HG02798 (cell line): Measurements from ENCODE around the gene FAIM.
"Not testable (repeated sequence)": the region's sequence is repeated elsewhere in the genome, so short reads cannot be mapped to it uniquely, and the experiment has no call there.

Source experiments
- ATAC-seq: cut with Tn5 transposase; IDR thresholded peaks from one replicate; pipeline ENCODE4 v1.9.1; 2021; ENCODE audit warnings: mild to moderate bottlenecking; ENCODE audit not compliant: unreplicated experiment, poor library complexity

The FAIM gene, protein sequence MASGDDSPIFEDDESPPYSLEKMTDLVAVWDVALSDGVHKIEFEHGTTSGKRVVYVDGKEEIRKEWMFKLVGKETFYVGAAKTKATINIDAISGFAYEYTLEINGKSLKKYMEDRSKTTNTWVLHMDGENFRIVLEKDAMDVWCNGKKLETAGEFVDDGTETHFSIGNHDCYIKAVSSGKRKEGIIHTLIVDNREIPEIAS

DNA sequence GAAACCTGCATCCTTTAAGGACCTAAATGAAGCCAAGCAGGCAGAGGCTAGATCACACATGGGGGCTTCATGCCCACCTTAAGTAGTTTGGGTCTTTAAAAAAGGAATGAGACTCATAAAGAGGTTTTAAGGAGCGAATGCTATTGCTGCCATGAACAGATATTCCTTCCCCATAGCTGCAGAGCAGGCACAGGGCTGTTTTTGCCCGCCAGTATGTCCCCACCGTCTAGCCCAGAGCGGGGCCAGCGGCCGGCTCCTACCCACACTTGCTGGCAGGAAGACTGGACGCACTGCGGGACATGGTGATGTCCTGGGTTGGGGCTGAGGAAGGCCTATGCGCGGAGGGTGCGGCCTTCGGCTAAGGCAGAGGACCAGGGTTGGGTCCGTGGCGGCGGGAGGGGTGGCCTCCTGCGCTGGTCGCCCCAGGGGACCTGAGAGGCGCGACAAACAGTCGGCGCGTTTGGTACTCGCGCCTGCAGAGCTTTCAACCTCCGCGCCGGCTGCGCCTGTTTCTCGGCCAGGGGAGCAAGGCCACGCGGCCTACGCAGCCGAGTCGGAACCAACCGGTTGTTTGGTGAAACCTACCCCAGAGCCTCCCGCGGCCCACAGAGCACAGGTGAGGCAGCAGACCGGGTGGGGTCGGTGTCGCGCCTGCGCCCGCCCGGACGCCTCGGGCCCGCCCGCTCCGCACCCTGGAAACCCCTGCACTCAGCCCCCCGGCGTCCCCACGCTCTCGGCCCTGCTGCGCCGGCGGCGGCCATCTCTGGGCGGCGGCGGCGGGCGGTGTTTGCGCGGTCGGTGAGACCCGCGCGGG, at the start of gene FAIM:
TSS of gene FAIM (plus strand) at position 450 of the 814 bp plus-strand sequence. CDS start 10,956 bp downstream, outside the sequence.
- peak; percentile 78 for ATAC-seq

DNA sequence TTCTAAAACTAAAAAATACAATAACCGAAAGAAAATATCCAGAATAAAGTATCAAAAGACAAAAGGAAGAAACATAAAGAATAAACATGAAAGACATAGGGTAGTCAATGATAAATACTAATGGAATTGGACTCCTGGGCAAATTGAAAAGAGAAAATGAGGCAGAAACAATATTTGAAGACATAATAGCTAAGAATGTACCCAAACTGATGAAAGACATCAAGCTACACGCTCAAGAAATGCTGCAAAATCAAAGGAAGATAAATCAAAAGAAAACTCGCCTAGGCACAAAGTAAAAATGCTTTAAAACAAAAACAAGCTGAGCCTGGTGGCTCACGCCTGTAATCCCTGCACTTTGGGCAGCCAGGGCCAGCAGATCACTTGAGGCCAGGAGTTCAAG, 49.4 kb upstream of the FAIM start:
- ATAC-seq, result no peak

DNA sequence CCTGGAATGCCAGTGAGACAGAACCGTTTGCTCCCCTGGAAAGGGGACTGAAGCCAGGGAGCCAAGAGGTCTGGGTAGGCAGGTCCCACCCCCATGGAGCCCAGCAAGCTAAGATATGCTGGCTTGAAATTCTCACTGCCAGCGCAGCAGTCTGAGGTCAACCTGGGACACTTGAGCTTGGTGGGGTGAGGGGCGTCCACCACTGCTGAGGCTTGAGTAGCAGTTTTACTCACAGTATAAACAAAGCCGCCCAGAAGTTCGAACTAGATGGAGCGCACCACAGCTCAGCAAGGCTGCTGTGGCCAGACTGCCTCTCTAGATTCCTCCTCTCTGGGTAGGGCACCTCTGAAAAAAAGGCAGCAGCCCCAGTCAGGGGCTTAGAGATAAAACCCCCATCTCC, 48.1 kb upstream of the FAIM start:
- ATAC-seq, result no peak

DNA sequence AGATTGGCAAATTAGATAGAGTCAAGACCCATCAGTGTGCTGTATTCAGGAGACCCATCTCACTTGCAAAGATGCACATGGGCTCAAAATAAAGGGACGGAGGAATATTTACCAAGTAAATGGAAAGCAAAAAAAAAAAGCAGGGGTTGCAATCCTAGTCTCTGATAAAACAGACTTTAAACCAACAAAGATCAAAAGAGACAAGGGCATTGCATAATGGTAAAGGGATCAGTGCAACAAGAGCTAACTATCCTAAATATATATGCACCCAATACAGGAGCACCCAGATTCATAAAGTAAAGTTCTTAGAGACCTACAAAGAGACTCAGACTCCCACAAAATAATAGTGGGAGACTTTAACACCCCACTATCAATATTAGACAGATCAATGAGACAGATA, 45.7 kb upstream of the FAIM start:
- not testable (repeated sequence) for ATAC-seq

DNA sequence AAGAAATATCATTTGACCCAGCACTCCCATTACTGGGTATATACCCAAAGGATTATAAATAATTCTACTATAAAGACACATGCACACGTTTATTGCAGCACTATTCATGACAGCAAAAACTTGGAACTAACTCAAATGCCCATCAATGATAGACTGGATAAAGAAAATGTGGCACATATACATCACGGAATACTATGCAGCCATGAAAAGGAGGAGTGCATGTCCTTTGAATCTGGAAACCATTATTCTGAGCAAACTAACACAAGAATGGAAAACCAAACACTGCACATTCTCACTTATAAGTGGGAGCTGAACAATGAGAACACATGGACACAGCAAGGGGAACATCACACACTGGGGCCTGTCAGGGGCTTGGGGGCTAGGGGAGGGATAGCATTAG, 42.3 kb upstream of the FAIM start:
- ATAC-seq, result not testable (repeated sequence)

DNA sequence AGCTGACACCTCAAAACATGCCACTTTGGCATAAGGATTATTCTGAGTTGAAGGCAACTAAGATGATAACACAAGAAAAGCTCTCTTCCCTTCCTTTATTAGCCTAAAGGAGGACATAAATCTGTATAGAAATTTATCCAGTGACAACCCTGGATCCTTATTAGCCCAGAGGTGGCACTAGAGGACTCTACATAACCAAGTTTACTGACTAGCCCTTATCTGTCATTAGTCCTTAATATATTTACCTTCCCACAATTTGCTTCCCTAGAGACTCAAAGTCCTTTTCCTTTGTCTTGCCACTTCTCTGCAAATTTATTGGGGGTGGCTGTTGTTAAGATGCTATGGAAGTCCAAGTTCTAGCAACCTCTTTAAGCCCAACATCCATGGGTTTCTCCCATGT, 41.2 kb upstream of the FAIM start:
- no peak for ATAC-seq

DNA sequence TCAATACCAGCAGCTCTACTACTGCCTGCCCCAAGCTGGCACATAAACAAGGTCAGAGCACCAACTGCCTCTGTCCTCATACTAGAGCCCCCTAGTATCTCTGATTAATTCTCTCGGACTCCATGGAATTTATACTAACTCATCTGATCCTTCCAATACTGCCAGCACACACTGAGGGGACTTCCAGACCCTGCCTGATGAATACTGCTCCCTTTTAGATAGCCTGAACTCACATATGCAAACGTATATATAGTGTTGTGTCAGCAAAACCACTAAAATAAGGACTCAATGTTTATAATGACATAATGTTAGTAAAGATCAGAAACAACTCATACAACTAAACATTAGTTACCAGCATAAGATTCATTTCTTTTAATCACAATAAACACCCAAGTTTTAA, 39.5 kb upstream of the FAIM start:
- no peak for ATAC-seq

DNA sequence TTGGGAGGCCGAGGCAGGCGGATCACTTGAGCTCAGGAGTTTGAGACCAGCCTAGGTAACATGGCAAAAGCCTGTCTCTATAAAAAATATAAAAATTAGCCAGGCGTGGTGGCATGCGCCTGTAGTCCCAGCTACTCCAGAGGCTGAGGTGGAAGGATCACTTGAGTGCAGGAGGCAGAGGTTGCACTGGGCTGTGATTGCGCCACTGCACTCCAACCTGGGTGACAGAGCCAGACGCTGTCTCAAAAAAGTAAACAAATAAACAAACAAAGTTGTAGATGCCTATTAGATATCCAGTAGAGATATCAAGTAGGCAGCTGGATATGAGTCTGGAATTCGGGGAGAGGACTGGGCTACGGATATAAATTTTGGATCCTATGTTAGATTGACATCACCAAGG, 38.9 kb upstream of the FAIM start:
- ATAC-seq, result not testable (repeated sequence)

DNA sequence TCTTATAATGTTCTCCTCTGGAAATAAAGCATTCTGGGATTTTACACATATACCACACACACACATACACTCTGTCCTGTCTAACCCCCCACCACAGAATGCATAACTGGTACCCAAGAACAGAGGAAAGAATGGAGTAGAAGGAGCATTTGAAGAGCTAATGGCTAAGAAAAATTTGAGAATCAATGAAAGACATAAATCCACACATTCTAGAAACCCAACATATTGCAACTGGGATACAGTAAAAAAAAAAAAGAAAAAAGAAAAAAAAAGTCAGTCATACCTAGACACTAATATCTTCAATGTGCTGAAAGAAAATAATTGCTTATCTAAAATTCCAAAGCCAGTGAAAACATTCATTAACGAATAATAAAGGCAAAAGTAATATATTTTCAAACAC, 35.4 kb upstream of the FAIM start:
- no peak for ATAC-seq

DNA sequence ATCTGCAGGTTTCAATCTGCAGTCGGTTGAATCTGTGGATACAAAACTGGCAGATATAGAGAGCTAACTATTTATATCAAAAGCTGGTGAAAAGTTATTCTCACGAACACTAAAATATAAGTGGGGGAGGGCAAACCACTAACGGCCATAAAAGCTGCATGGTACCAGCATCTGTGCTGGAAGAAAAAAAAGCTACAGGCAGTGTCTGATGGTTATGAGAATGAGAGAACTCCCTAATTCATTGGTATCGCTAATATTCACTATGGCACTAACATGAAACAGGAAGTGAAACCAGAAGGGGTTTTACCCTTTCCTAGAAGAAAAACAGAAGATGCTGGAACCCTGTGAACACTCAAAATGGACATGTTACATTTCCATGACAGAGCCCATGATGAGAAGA, 30.4 kb upstream of the FAIM start:
- ATAC-seq, result peak; percentile 80

DNA sequence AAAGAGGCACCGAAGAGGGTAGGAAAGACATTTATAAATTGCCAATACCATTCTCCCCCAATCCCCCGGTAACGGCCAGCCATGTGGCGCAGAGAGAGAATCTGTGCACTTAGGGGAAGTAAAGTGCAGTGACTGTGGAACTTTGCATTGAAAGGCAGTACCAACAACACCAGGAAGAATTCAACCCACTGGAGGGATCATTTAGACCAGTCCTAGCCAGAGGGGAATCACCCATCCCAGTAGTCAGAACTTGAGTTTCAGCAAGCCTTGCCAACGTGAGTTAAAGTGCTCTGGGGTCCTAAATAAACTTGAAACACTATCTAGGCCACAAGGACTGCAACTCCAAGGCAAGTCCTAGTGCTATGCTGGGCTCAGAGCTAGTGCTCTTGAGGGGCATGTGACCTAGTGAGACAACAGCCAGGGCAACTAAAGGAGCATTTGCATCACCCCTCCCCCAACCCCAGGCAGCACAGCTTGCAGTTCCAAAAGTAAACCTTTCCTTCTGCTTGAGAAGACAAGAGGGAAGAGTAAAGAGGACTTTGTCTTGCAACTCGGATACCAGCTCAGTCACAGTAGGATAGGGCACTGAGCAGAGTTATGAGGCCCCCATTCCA, 29.5 kb upstream of the FAIM start:
- ATAC-seq, result no peak

DNA sequence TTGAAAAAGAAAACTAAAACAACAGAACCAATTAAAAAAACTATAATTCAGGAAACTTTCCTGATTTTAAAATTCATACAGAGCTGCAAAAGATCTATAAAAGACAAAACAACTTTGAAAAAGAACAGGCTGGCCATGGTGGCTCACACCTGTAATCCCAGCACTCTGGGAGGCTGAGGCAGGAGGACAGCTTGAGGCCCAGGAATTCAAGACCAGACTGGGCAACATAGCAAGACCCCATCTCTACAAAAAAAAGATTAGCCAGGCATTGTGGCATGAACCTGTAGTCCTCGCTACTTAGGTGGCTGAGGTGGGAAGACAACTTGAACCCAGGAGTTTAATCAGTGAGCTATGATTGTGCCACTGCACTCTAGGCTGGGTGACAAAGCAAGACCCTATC, 21.2 kb upstream of the FAIM start:
- ATAC-seq, result no peak

DNA sequence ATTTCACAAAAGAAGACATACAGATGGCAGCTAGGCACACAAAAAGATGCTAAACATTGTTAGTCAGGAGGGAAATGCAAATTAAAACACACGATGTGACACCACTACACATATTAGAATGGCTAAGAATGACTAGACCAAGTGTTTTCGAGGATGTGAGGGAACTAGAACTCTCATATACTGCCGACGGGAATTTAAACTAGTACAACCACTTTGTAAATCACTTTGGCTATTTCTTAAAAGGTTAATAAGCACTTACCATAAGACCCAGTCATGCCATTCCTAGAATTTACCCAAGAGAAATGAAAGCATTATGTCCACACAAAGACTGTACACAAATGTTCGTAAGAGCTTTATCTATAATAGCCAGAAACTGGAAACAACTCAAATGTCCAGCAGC, 20.1 kb upstream of the FAIM start:
- ATAC-seq, result no peak

DNA sequence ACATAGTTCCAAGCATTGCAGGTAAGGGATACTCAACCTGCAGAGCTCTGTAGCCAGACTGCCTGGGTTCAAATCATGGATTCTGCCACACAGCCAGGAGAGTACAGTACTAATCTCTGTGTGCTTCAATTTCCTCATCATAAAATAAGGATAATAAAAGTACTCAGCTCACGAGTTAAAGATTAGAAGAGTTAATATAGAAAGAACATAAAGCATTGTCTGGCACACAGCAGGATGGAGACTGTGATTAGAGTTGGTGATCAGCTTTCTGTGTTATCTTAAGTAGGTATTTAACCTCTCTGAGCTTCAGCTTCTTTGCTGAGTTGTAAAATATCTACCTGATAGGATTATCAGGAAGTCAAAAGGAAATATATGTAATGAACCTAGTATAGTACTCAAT, 17.2 kb upstream of the FAIM start:
- ATAC-seq, result no peak

DNA sequence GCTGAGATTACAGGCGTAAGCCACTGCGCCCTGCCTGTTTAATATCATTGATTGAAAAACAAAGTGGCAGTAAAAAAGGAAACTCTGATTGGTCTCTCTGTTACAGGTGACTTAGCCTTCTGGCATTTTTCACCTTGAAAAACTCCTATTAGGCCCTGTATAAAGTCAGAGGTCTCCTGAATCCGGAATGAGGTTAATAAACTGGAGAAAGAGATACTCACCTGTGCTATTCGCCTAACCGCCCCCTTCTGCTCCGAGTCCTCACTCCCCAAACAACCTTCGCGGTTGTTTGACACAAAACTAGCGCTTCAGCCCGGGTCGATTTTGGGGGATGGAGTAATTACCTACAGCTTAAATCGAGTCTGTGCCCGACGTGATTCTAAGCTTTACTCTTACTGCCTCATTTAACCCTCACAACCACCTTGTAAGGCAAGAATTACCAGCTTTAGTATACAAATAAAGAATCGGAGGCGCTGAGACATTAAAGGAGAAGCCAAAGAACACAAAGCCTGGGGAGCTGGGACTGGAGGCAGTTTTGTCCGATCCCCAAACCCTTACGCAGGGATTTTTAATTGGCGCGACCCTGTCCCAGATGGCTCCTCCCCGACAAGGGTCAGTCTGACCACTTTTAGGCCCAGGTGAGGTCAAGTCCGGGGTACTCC, 15.0 kb upstream of the FAIM start:
- ATAC-seq, result no peak

DNA sequence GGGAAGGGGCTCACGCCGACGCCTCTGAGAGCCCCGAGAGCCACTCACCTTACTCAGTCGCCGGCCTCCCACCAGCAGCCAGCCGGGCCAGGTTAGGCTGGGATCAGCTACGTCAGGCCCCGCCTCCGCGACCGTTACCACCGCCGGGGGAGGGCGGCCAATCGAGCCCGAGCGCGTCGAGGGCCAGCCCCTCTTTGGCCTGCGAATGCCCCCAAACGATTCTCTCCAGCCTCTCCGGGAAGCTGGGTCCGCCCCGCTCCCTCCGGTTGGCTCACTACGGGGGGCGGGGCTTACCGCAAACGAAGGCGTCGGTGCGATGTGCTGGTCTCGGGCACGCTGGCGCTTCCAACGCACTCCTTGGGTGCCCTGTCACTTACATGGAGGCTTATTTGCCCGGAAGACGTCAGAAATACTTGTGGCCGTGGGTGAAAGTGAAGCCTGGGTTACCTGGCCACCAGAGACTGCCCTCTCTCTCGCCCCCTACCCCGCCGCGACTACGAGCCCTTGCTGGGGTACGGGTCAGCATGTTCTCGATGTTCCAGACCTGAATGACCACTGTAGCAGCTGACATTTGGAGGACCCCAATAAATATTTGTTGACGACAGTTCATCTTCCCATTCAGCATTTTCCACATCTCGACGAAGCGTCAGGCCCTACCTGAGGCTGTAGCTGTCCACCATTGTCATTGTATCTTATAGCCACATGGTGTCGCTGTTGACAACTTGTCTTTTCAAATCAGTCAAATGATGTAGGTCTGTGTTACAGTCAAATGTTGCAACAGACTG, 14.2 kb upstream of the FAIM start, which contains the start of gene CEP70:
TSS of gene CEP70 (minus strand) at position 111 of the 785 bp plus-strand sequence. CDS start 21,333 bp downstream, outside the sequence.
- ATAC-seq, result peak; percentile 94

DNA sequence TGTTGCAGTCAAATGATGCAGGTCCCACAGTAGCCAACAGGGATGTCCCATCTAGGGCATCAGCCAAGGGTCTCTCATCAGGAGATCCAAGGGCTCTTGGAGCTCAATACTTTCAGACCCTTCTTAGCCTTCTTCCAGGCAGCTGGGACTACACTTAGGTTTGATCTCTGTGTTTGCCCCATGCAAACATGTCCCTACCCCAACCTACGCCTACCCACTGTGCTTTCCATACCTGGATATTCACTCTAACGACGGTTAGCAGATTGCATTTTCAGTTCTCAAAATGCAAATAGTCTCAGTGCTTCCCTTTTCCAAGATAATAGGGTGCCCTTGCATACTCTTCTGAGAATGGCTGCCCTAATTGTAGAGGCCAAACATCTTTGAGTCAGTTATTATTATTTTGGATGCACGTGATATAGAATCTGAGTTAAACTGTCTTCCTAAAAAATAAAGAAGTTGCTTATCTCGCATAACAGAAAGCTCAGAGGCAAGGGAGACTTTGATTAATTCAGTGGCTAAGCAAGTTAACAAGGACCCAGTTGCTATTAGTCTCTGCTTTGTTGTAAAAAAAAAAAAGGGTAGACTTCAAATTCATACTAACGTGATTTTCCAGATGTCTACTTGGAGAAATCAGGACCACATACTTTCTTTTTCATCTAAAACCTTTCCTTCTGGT, 13.5 kb upstream of the FAIM start:
- ATAC-seq, result no peak

DNA sequence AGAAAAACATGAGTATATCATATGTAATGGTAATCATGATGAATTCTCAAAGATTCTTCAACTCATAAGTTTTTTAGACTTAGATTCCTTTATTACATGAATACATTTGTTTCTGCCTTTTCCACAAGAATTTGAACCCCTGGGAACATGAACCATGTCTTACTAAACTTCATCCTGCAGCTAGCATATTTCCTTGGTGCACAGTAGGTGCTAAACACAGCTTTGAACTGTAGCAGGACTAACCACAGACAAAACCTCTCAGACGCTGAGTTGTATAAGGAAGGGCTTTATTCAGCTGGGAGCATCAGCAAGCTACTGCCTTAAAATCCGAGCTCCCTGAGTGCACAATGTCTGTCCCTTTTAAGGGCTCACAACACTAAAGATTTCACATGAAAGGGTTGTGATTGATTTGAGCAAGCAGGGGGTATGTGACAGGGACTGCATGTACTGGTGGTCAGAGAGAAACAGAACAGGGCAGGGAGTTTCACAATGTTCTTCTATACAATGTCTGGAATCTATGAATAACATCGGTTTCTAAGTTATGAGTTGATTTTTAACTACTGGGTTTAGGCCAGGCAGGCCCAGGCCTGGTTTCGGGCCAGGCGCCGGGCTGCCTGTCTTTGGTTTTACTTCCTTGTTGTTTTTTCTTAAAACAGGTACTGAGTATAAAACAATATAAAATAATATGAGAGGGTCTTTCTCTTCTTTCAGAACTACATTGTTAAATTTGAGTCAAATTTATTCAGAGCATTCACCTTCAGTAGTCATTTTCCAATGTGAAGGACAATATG, 11.2 kb upstream of the FAIM start:
- not testable (repeated sequence) for ATAC-seq

DNA sequence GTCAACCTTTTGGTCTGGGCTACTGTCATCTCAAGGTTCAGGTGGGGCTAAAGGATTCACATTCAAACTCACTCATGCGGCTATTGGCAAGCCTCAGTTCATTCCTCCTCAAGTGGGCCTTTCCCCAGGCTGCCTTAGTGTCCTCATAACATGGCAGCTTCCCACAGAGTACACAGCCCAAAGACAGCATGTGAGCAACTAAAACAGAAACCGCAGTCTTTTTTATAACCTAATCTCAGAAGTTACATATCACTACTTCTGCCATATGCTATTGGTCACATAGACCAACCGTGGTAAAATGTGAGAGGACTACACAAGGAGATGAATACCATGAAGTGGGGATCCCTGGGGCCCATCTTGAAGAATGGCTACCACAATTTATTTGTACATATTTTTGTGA, 10.0 kb upstream of the FAIM start:
- ATAC-seq, result no peak
